Measurements from ENCODE around the gene KCNK3.

Gene KCNK3

GRCh38 chr2:26709323-26710110, 17.0 kb downstream of the KCNK3 start:
- no peak overlapping the region for H3K4me3 ChIP-seq (ENCODE audit: low read depth, low read length)
- DNase-seq (ENCODE audit: low read depth) = no peak

GRCh38 chr2:26710145-26710544, 17.6 kb downstream of the KCNK3 start:
- no peak for DNase-seq (ENCODE audit: low read depth)
- H3K4me3 ChIP-seq (ENCODE audit: low read depth, low read length) = no peak overlapping the region

GRCh38 chr2:26710743-26711456, 18.4 kb downstream of the KCNK3 start:
- no peak overlapping the region for H3K4me3 ChIP-seq (ENCODE audit: low read depth, low read length)
- no peak for DNase-seq (ENCODE audit: low read depth)

GRCh38 chr2:26711457-26712161, 19.1 kb downstream of the KCNK3 start:
- no peak overlapping the region for H3K4me3 ChIP-seq (ENCODE audit: low read depth, low read length)

GRCh38 chr2:26712486-26713465, 20.3 kb downstream of the KCNK3 start:
- no peak overlapping the region for H3K4me3 ChIP-seq (ENCODE audit: low read depth, low read length)
- no peak for DNase-seq (ENCODE audit: low read depth)

More at GRCh38 chr2:26711457-26712161, 19.1 kb downstream of the KCNK3 start:
- DNase-seq (ENCODE audit: low read depth) = no peak

- DNase-seq (ENCODE audit: low read depth) = no peak
- H3K4me3 ChIP-seq (ENCODE audit: low read depth, low read length) = no peak overlapping the region
These were observed 23.2 kb downstream of the KCNK3 start for GRCh38 chr2:26715528-26716270.

- no peak for DNase-seq (ENCODE audit: low read depth)
- H3K4me3 ChIP-seq (ENCODE audit: low read depth, low read length) = no peak overlapping the region
These were observed 23.8 kb downstream of the KCNK3 start for GRCh38 chr2:26716340-26716739.

GRCh38 chr2:26716769-26717168, 24.2 kb downstream of the KCNK3 start:
- H3K4me3 ChIP-seq (ENCODE audit: low read depth, low read length) = no peak overlapping the region
- DNase-seq (ENCODE audit: low read depth) = no peak

GRCh38 chr2:26717362-26717761, 24.8 kb downstream of the KCNK3 start:
- no peak overlapping the region for H3K4me3 ChIP-seq (ENCODE audit: low read depth, low read length)
- no peak for DNase-seq (ENCODE audit: low read depth)

- H3K4me3 ChIP-seq (ENCODE audit: low read depth, low read length) = no peak overlapping the region
- DNase-seq (ENCODE audit: low read depth) = no peak
These were observed 26.6 kb downstream of the KCNK3 start for GRCh38 chr2:26718949-26719686.

- no peak for DNase-seq (ENCODE audit: low read depth)
- H3K4me3 ChIP-seq (ENCODE audit: low read depth, low read length) = no peak overlapping the region
These were observed 28.0 kb downstream of the KCNK3 start for GRCh38 chr2:26720322-26721114.

- no peak for DNase-seq (ENCODE audit: low read depth)
- no peak overlapping the region for H3K4me3 ChIP-seq (ENCODE audit: low read depth, low read length)
These were observed 28.9 kb downstream of the KCNK3 start for GRCh38 chr2:26721115-26722032.

- no peak overlapping the region for H3K4me3 ChIP-seq (ENCODE audit: low read depth, low read length)
- DNase-seq (ENCODE audit: low read depth) = no peak
These were observed 29.8 kb downstream of the KCNK3 start for GRCh38 chr2:26722328-26722727.

GRCh38 chr2:26722911-26723310, 30.4 kb downstream of the KCNK3 start:
- no peak overlapping the region for H3K4me3 ChIP-seq (ENCODE audit: low read depth, low read length)
- no peak for DNase-seq (ENCODE audit: low read depth)

GRCh38 chr2:26723475-26723874, 31.0 kb downstream of the KCNK3 start:
- no peak for DNase-seq (ENCODE audit: low read depth)
- no peak overlapping the region for H3K4me3 ChIP-seq (ENCODE audit: low read depth, low read length)

All from skeletal muscle cell (primary cell).